DOHH2 (cell line): ENCODE data around the gene CYP2W1.
A peak's percentile ranks its signal among the peaks of the same experiment; 100 is the strongest.

Source experiments
- H3F3A ChIP-seq: fragments of 200-600 bp; sonication (generic), shearing (Covaris generic); 2 replicates; pipeline ENCODE4 v1.6.0; 2016; ENCODE audit warnings: antibody characterized with exemption, mild to moderate bottlenecking; ENCODE audit not compliant: control insufficient read depth, insufficient read depth
- H3K27ac ChIP-seq: fragments of 200-600 bp; sonication (generic); 2 replicates; pipeline ENCODE4 v1.5.1; 2014; ENCODE audit warnings: low read depth, mild to moderate bottlenecking, low read length, moderate library complexity
- H3K27me3 ChIP-seq: fragments of 200-600 bp; sonication (generic); 2 replicates; pipeline ENCODE4 v1.6.1; 2014; ENCODE audit warnings: mild to moderate bottlenecking, low read length, mixed read lengths; ENCODE audit not compliant: control insufficient read depth
- H3K36me3 ChIP-seq: fragments of 200-600 bp; sonication (generic); 2 replicates; pipeline ENCODE4 v1.6.1; 2014; ENCODE audit warnings: mild to moderate bottlenecking, low read length, moderate library complexity, mixed read lengths; ENCODE audit not compliant: control insufficient read depth
- H3K4me1 ChIP-seq: fragments of 200-600 bp; sonication (generic); 2 replicates; pipeline ENCODE4 v1.6.1; 2014; ENCODE audit warnings: mild to moderate bottlenecking, low read length, mixed read lengths; ENCODE audit not compliant: control insufficient read depth
- H3K4me2 ChIP-seq: fragments of 200-600 bp; sonication (generic); 2 replicates; pipeline ENCODE4 v1.6.0; 2014; ENCODE audit warnings: mild to moderate bottlenecking, low read length, moderate library complexity
- H3K4me3 ChIP-seq: fragments of 200-600 bp; sonication (generic); 2 replicates; pipeline ENCODE4 v1.5.1; 2014; ENCODE audit warnings: mild to moderate bottlenecking, low read length, mixed read lengths
- H3K79me2 ChIP-seq: fragments of 200-600 bp; sonication (generic); 2 replicates; pipeline ENCODE4 v1.6.1; 2014; ENCODE audit warnings: mild to moderate bottlenecking, low read length, mixed read lengths; ENCODE audit not compliant: control insufficient read depth
- H3K9me2 ChIP-seq: fragments of 200-600 bp; sonication (generic); replicated peaks from 2 replicates; pipeline ENCODE4 v1.6.1; 2014; ENCODE audit warnings: mild to moderate bottlenecking, low read length, mixed read lengths; ENCODE audit not compliant: control insufficient read depth
- H3K9me3 ChIP-seq: fragments of 200-600 bp; sonication (generic); 2 replicates; pipeline ENCODE4 v1.6.1; 2014; ENCODE audit warnings: antibody characterized with exemption, low read length, mixed read lengths; ENCODE audit not compliant: control insufficient read depth, insufficient read depth
- H4K20me1 ChIP-seq: fragments of 200-600 bp; sonication (generic); 2 replicates; pipeline ENCODE4 v1.6.0; 2014; ENCODE audit warnings: low read depth, mild to moderate bottlenecking, antibody characterized with exemption, low read length, moderate library complexity; ENCODE audit not compliant: control insufficient read depth, insufficient read depth
- EZH2phosphoT487 ChIP-seq: fragments of 200-600 bp; sonication (generic); IDR thresholded peaks from 2 replicates; pipeline ENCODE4 v1.6.1; 2017; ENCODE audit warnings: borderline replicate concordance, mild to moderate bottlenecking, antibody characterized with exemption, low read length, moderate library complexity, mixed read lengths
- TF ChIP-seq, protein P1 (sequence below): fragments of 200-600 bp; sonication (generic); IDR thresholded peaks from one replicate; pipeline ENCODE4 v1.5.1; 2014; ENCODE audit warnings: antibody characterized with exemption, mild to moderate bottlenecking, low read depth, low read length; ENCODE audit not compliant: poor library complexity, severe bottlenecking

CYP2W1 gene

DNA sequence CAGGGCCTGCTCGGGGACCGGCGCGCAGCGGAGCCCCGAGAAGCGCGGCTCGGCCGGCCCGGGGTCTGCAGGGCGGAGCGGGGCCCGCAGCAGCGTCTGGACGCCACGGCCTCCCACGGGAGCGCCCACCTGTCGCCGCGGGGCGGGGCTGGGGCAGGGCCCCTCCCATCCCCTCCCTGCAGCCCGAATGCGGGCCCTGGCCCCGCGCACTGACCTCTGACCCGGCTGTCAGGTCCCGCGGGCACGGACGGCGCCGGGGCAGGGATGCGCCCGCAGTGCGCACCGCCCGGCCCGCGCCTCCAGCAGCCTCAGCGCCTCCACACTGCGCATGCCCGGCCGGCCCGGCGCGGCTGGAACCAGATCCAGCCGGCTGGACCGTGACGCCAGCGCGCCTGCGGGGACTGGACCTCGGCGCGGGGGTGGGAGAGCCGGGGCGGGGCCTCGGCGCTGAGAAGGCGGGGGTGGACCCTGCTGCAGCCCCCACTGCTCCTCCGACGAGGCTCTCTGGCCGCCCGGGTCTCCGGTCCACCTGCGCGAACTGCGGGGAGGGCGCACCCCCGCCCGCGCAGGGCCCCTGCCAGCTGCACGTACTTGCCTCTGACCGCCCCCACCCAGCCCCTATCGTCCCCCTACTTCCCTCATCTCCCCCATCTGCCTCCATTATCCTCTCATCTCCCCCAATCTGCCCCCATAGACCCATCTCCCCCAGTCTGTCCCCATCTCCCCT is 45.2 kb downstream of the CYP2W1 start:
- Histone ChIP-seq H3K9me3 (no peaks in the 10 kb centered on the region), H3K4me1 (peaks cover 71% of the 10 kb centered on the region), H3F3A (peaks cover 45% of the 10 kb centered on the region), H3K4me3 (peak overlapping the region; percentile 91), H3K79me2 (peaks cover 65% of the 10 kb centered on the region), H3K4me2 (peak overlapping the region; percentile 89), H3K36me3 (peaks cover 41% of the 10 kb centered on the region), H4K20me1 (no peaks in the 10 kb centered on the region), H3K27me3 (no peaks in the 10 kb centered on the region), H3K27ac (peak overlapping the region; percentile 98), H3K9me2 (no peaks in the 10 kb centered on the region)
- TF ChIP-seq, protein P1, sequence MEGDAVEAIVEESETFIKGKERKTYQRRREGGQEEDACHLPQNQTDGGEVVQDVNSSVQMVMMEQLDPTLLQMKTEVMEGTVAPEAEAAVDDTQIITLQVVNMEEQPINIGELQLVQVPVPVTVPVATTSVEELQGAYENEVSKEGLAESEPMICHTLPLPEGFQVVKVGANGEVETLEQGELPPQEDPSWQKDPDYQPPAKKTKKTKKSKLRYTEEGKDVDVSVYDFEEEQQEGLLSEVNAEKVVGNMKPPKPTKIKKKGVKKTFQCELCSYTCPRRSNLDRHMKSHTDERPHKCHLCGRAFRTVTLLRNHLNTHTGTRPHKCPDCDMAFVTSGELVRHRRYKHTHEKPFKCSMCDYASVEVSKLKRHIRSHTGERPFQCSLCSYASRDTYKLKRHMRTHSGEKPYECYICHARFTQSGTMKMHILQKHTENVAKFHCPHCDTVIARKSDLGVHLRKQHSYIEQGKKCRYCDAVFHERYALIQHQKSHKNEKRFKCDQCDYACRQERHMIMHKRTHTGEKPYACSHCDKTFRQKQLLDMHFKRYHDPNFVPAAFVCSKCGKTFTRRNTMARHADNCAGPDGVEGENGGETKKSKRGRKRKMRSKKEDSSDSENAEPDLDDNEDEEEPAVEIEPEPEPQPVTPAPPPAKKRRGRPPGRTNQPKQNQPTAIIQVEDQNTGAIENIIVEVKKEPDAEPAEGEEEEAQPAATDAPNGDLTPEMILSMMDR = no peak
- TF ChIP-seq EZH2phosphoT487 = no peak

DNA sequence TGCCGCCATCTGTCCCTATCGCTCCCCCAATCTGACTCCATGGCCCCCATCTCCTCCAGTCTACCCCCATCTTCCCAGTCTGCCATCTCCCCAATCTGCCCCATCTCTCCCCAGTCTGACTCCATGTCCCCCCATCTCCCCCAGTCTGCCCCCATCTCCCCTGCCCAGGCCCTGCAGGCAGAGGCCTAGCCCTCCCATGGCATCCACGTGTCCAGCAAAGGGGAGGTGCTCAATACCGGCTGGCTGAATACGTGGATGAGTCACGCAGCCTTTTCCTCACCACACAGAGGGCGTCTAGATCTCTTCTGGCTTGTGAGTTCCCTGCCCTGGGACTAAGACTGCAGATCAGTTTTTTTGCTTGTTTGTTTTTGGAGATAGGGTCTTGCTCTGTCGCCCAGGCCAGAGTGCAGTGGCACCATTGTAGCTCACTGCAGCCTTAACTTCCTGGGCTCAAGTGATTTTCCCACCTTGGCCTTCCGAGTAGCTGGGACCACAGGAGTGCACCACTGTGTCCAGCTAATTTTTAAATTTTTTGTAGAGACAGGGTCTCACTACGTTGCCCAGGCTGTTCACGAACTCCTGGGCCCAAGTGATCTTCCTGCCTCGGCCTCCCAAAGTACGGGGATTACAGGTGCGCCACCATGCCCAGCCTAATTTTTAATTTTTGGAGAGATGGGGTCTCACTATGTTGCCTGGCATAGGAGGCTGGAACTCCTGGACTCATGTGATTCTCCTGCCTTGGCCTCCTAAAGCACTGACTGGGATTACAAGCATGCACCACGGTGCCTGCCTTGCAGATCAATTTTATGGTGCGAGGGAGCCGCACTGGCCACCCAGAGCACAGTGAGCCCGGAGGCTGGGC is 46.0 kb downstream of the CYP2W1 start:
- Histone ChIP-seq H3K27me3 (no peaks in the 10 kb centered on the region), H3F3A (peaks cover 38% of the 10 kb centered on the region), H3K4me2 (peak overlapping the region; percentile 89), H3K4me3 (peak overlapping the region; percentile 91), H3K36me3 (peaks cover 36% of the 10 kb centered on the region), H4K20me1 (no peaks in the 10 kb centered on the region), H3K4me1 (peaks cover 63% of the 10 kb centered on the region), H3K9me2 (no peaks in the 10 kb centered on the region), H3K9me3 (no peaks in the 10 kb centered on the region), H3K27ac (peak overlapping the region; percentile 98), H3K79me2 (peaks cover 57% of the 10 kb centered on the region)
- no peak for TF ChIP-seq EZH2phosphoT487
- TF ChIP-seq, protein P1 = no peak

DNA sequence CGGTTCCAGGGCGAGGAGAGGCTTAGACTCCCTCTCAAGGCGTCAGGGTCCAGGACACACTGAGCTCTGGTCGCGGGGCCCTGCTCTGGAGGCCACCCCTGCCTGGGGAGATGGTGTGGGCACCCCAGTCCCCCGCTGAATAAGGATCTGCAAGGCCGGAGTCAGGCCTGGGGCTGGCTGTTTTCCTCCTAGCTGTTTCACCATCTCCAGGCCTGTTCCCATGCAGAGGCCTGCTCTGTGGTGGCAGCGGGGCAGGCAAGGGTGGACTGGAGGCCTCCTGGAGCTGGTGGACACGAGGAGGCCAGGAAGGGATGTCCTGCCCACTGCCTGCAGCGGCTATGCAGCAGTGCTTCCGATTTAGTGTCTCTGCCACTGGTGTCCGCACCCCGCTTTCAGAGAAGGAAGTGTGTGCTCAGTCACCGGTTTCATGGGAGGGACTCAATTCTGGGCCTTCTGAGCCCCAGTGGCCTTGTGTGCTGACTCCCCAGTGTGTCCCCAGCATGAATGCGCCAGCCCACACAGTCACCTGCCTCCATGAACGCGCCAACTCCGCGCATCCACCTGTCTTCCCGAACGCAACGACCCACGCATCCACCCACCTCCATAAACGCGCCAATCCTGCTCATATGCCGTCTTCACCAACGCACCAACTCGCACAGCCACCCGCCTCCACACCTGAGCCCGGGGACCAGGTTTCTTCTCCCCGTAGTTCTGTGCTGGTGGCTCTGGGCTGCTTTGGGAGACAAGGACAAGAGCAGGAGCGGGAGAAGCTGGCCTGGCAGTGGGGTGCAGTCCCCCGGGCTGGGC is 46.9 kb downstream of the CYP2W1 start:
- TF ChIP-seq, protein P1 = no peak
- no peak for TF ChIP-seq EZH2phosphoT487
- H3K79me2 ChIP-seq = peaks cover 54% of the 10 kb centered on the region
- H3F3A ChIP-seq = peaks cover 34% of the 10 kb centered on the region
- H3K9me2 ChIP-seq = no peaks in the 10 kb centered on the region
- H3K27ac ChIP-seq = peak overlapping the region; percentile 98
- H4K20me1 ChIP-seq = no peaks in the 10 kb centered on the region
- peaks cover 33% of the 10 kb centered on the region for H3K36me3 ChIP-seq
- no peaks in the 10 kb centered on the region for H3K9me3 ChIP-seq
- peak overlapping the region; percentile 89 for H3K4me2 ChIP-seq
- H3K27me3 ChIP-seq = no peaks in the 10 kb centered on the region
- H3K4me3 ChIP-seq = peak overlapping the region; percentile 91
- H3K4me1 ChIP-seq = peaks cover 55% of the 10 kb centered on the region
